ENCODE measurements around the gene ACHE.
"Not testable (repeated sequence)": the region's sequence is repeated elsewhere in the genome, so short reads cannot be mapped to it uniquely, and the experiment has no call there.

ACHE gene

DNA sequence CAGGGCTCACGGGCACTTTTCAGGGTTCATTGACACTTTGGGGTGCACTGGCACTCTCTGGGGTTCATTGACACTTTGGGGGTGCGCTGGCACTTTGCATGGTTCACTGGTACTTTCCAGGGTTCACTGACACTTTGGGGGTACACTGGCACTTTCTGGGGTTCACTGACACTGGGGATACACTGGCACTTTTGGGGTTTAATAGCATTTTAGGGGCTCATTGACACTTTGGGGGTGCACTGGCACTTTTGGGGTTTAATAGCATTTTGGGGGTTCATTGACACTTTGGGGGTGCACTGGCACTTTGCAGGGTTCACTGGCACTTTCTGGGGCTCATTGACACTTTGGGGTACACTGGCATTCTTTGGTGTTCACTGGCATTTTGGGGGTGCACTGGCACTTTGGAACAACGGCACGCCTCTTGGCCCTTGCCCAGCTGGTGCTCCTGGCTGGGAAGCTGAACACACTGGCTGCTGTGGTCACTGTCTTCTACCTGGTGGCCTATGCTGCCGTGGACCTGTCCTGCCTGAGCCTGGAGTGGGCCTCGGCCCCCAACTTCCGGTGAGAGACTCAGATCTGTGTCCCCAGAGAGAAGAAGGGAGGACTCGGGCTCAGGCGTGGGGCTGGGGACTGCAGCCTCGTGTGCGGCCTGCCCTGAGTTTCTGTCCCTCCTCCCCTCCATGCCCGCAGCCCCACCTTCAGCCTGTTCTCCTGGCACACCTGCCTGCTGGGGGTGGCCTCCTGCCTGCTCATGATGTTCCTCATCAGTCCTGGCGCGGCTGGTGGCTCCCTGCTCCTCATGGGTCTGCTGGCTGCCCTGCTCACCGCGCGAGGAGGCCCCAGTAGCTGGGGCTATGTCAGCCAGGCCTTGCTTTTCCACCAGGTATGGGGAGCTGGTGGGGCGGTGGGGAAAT lies 34.7 kb downstream of the ACHE start:
- no peak for DNase-seq

DNA sequence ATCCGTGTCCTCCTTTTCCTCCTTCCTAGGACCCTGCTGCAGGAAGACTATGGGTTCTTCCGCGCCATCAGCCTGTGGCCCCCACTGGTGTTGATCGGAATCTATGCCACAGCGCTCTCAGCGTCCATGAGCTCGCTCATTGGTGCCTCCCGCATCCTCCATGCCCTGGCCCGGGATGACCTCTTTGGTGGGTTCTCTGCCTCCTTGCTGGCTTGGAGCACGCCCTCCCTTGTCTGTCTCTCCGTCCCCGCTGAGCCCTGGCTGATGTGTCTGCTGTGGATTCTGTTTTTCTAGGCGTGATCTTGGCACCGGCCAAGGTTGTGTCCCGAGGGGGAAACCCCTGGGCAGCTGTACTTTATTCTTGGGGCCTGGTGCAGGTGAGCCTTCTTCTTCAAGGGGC lies 35.8 kb downstream of the ACHE start:
- no peak for DNase-seq

- DNase-seq, result no peak
Measured at GRCh38 chr7:100856871-100857282, 38.8 kb downstream of the ACHE start.

GRCh38 chr7:100855515-100855914 lies 40.2 kb downstream of the ACHE start:
- no peak for DNase-seq

- DNase-seq, result not testable (repeated sequence)
Measured at GRCh38 chr7:100854899-100855298, 40.8 kb downstream of the ACHE start.

GRCh38 chr7:100854146-100854895 lies 41.4 kb downstream of the ACHE start:
- DNase-seq, result no peak

DNA sequence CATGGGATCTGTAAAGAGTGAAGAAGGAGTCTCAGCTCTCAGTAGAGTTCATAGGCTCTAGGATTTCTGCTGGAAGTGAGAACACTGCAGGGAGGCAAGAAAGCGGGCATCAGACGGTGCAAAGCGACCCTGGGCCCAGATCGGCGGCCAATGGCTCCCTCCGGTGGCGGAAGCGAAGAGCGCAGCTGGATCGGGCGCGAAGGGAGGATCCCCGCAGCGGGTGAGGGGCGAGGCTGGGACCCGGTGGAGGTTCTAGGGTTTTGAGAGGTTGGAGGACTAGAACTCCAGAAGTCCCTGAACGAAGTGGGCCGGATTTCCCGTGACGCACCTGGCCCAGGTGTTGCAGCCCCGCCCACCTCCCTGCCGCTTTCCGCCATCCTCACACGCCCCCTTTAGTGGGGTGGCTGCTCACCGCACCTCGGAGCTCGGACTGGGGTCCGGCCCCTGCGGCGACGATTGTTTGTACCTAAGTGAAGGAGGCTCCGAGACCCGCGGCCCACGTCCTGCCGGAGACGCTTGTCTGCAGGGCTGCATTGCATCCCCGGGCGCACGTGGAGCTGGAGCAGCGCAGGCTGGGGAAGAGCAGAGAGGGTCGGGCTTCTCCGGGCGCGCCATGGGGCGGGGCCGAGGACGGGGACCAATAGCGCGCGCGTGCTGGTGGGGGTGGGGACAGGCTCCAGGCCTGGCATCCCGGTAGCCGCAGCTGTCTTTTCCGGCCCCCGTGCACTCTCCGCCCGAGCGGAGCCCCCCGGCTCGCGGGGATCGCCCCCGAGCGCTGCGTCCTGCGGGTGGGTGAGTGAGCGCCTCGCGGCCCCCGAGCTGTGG lies 43.4 kb downstream of the ACHE start, which contains the start of gene SLC12A9:
Gene SLC12A9, plus strand, starts transcription at position 666 of the 825 bp plus-strand sequence. CDS start 1,485 bp downstream, outside the sequence.
- DNase-seq, result peak; percentile 74

GRCh38 chr7:100847360-100847759 lies 48.3 kb downstream of the ACHE start:
- DNase-seq, result no peak

DNA sequence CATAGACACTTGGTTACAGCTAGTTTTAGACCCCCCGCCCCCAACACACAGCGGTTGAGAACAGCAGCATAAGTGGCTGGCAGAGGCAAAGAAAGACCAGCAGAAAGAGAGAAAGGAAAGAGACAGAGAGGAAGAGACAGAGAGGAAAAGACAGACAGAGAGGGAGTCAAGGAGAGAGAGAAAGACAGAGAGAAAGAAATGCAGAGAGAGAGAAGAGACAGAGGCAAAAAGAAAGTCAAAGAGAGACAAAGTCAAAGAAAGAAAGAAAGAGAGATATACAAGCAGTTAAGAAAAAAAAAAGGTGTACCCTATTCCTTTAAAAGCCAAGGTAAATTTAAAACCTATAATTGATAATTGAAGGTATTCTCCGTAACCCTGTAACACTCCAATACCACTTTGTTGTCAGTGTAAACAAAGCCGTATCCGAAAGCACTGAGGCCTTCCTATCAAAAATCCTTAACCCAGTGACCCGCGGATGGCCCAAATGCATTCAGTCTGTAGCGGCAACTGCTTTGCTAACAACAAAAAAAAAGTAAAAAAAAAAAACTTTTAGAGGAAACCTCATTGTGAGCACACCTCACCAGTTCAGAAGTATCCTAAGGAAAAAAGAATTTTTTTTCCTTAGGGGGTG lies 55.1 kb downstream of the ACHE start:
- no peak for DNase-seq

Measured in DMS153 (cell line).